DMS53 treated with DMSO at 0.1 percent for 48 hours (cell line): Measurements from ENCODE around the gene DPP8.
"Not testable (repeated sequence)": the region's sequence is repeated elsewhere in the genome, so short reads cannot be mapped to it uniquely, and the experiment has no call there.

Experiments used
- DNase-seq: peaks from one replicate; lab custom pipeline; 2025; ENCODE audit not compliant: unreplicated experiment; lab: John Stamatoyannopoulos, UW

Gene DPP8

GRCh38 chr15:65406424-65407000 is 111.0 kb downstream of the DPP8 start:
- DNase-seq, result no peak

GRCh38 chr15:65405791-65406423 is 111.6 kb downstream of the DPP8 start:
- no peak for DNase-seq

- no peak for DNase-seq
Observed at GRCh38 chr15:65404186-65404872, 113.2 kb downstream of the DPP8 start.

GRCh38 chr15:65402961-65403360 is 114.5 kb downstream of the DPP8 start:
- DNase-seq, result no peak

GRCh38 chr15:65401611-65402240 is 115.8 kb downstream of the DPP8 start:
- no peak for DNase-seq

GRCh38 chr15:65400760-65401610 is 116.5 kb downstream of the DPP8 start:
- DNase-seq, result peak; percentile 20

GRCh38 chr15:65399997-65400396 is 117.5 kb downstream of the DPP8 start:
- DNase-seq, result no peak

- DNase-seq, result no peak
Observed at GRCh38 chr15:65399001-65399706, 118.3 kb downstream of the DPP8 start.

GRCh38 chr15:65398486-65398885 is 119.0 kb downstream of the DPP8 start:
- DNase-seq, result not testable (repeated sequence)

- no peak for DNase-seq
Observed at GRCh38 chr15:65396965-65397317, 120.5 kb downstream of the DPP8 start.

- DNase-seq, result no peak
Observed at GRCh38 chr15:65396283-65396964, 121.1 kb downstream of the DPP8 start.

GRCh38 chr15:65395567-65396202 is 121.8 kb downstream of the DPP8 start:
- DNase-seq, result no peak

- no peak for DNase-seq
Observed at GRCh38 chr15:65394936-65395335, 122.6 kb downstream of the DPP8 start.

GRCh38 chr15:65394280-65394789 is 123.2 kb downstream of the DPP8 start:
- no peak for DNase-seq

- DNase-seq, result no peak
Observed at GRCh38 chr15:65393557-65393956, 123.9 kb downstream of the DPP8 start.

- DNase-seq, result no peak
Observed at GRCh38 chr15:65393091-65393490, 124.4 kb downstream of the DPP8 start.
